ENCODE results near the gene WDR17. TPM values are rescaled to one million over a fixed set of nuclear protein-coding genes. Genes with fewer than 3 reads are reported as not detected.
"Not testable (repeated sequence)": the region's sequence is repeated elsewhere in the genome, so short reads cannot be mapped to it uniquely, and the experiment has no call there.

The WDR17 gene
- polyA plus RNA-seq, 6 donors from 2014 or later, result 0.24 to 1.5 (median 0.41) TPM; not detected in 1

- H3K36me3 Mint-ChIP-seq, result peaks cover 0 to 7% of the 10 kb centered on the region in 2 donors
- H3K4me3 Mint-ChIP-seq, result no peak overlapping the region
- H3K27ac Mint-ChIP-seq, result peak overlapping the region in 1 of 6 donors; percentile 62
- peaks cover 4 to 18% (median 11%) of the 10 kb centered on the region in 7 donors for H3K9me3 Mint-ChIP-seq
- peaks cover 25 to 49% (median 44%) of the 10 kb centered on the region in 3 donors for H3K27me3 Mint-ChIP-seq
- DNase-seq (no peak), ATAC-seq (ENCODE audit: low read depth in 2 of 2) (no peak)
- no peaks in the 10 kb centered on the region for H3K4me1 Mint-ChIP-seq
Measured at GRCh38 chr4:176210101-176210500, 144.5 kb downstream of the WDR17 start.

GRCh38 chr4:176210579-176211296 is 145.1 kb downstream of the WDR17 start:
- peaks cover 0 to 7% of the 10 kb centered on the region in 2 donors for H3K36me3 Mint-ChIP-seq
- no peaks in the 10 kb centered on the region for H3K4me1 Mint-ChIP-seq
- no peak for DNase-seq
- H3K9me3 Mint-ChIP-seq, result peaks cover 4 to 18% (median 11%) of the 10 kb centered on the region in 7 donors
- peak overlapping the region in 1 of 6 donors; percentile 62 for H3K27ac Mint-ChIP-seq
- H3K27me3 Mint-ChIP-seq, result peaks cover 18 to 43% (median 38%) of the 10 kb centered on the region in 3 donors
- no peak for ATAC-seq (ENCODE audit: low read depth in 2 of 2)
- no peak overlapping the region for H3K4me3 Mint-ChIP-seq

- not testable (repeated sequence) for H3K27ac Mint-ChIP-seq
Measured at GRCh38 chr4:176212351-176212750, 146.7 kb downstream of the WDR17 start.

GRCh38 chr4:176217510-176217909 is 151.9 kb downstream of the WDR17 start:
- Mint-ChIP-seq H3K9me3 (peaks cover 2 to 6% (median 3%) of the 10 kb centered on the region in 7 donors), H3K4me1 (no peaks in the 10 kb centered on the region), H3K27me3 (peaks cover 0 to 8% (median 0%) of the 10 kb centered on the region in 3 donors), H3K4me3 (no peak overlapping the region), H3K27ac (no peak overlapping the region), H3K36me3 (peaks cover 0 to 4% of the 10 kb centered on the region in 2 donors)
- DNase-seq, result no peak
- ATAC-seq (ENCODE audit: low read depth in 2 of 2), result no peak

More at GRCh38 chr4:176212351-176212750, 146.7 kb downstream of the WDR17 start:
- not testable (repeated sequence) for H3K36me3 Mint-ChIP-seq; ATAC-seq (ENCODE audit: low read depth in 2 of 2); DNase-seq; H3K4me1 Mint-ChIP-seq
- Mint-ChIP-seq H3K27me3 (peaks cover 23 to 27% (median 23%) of the 10 kb centered on the region in 3 donors), H3K9me3 (peaks cover 4 to 18% (median 11%) of the 10 kb centered on the region in 7 donors), H3K4me3 (peak overlapping the region in 1 of 8 donors; percentile 36)

- H3K27me3 Mint-ChIP-seq, result peaks cover 5 to 13% (median 9%) of the 10 kb centered on the region in 3 donors
- no peak overlapping the region for H3K4me3 Mint-ChIP-seq
- no peaks in the 10 kb centered on the region for H3K36me3 Mint-ChIP-seq
- H3K4me1 Mint-ChIP-seq, result no peaks in the 10 kb centered on the region
- H3K27ac Mint-ChIP-seq, result no peak overlapping the region
- ATAC-seq (ENCODE audit: low read depth in 2 of 2), result no peak
- no peaks in the 10 kb centered on the region for H3K9me3 Mint-ChIP-seq
- DNase-seq, result no peak
Measured at GRCh38 chr4:176222149-176222548, 156.5 kb downstream of the WDR17 start.

DNA sequence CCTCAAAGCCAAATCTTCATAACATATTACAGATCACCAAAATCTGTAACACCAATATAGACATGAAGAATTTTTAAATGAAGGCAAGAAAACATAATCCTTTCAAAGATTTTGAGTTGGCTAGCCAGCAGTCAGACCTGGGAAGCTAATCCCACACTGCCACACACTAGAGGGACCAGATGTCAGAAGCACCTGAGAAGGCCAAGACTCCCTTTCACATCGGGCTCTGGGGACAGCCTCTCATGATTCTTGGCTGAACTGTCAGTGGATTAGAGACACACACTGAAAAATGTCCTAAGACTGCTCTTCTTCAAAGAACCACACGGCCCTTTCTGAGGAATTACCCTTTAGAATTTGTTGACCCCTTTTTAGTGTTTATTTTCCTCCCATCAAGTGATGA is 157.9 kb downstream of the WDR17 start:
- H3K27ac Mint-ChIP-seq, result no peak overlapping the region
- ATAC-seq (ENCODE audit: low read depth in 2 of 2), result no peak
- H3K36me3 Mint-ChIP-seq, result no peaks in the 10 kb centered on the region
- no peaks in the 10 kb centered on the region for H3K4me1 Mint-ChIP-seq
- no peak for DNase-seq
- H3K4me3 Mint-ChIP-seq, result no peak overlapping the region
- peaks cover 9 to 13% (median 11%) of the 10 kb centered on the region in 3 donors for H3K27me3 Mint-ChIP-seq
- no peaks in the 10 kb centered on the region for H3K9me3 Mint-ChIP-seq

DNA sequence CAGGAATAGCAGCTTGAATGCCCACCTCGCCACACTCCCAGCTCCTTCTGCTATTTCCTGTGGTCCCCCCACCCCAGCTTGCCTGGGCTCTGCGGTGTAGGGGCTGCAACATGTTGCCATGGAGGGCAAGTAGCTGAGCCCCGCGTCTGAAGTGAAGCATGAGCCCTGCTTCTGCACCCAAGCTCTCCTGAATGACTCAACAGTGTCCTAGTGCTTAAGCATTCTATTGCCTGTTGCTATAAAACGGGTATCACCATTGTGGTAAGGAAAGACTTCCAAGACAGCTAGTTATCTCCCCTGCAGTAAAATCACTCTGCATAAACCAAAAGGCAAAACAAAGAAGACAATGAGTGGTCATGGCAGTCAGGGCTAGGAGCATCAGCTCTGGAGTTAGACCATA is 161.1 kb downstream of the WDR17 start:
- H3K27ac Mint-ChIP-seq, result peak overlapping the region in 1 of 6 donors; percentile 63
- ATAC-seq (ENCODE audit: low read depth in 2 of 2), result no peak
- no peak overlapping the region for H3K4me3 Mint-ChIP-seq
- H3K9me3 Mint-ChIP-seq, result no peaks in the 10 kb centered on the region
- no peaks in the 10 kb centered on the region for H3K4me1 Mint-ChIP-seq
- no peaks in the 10 kb centered on the region for H3K36me3 Mint-ChIP-seq
- no peak for DNase-seq
- H3K27me3 Mint-ChIP-seq, result peaks cover 14 to 17% (median 17%) of the 10 kb centered on the region in 3 donors

GRCh38 chr4:176229645-176230044 is 164.0 kb downstream of the WDR17 start:
- Mint-ChIP-seq H3K27me3 (peaks cover 26 to 29% (median 28%) of the 10 kb centered on the region in 3 donors), H3K4me1 (no peaks in the 10 kb centered on the region), H3K36me3 (no peaks in the 10 kb centered on the region), H3K9me3 (peaks cover 0 to 5% (median 0%) of the 10 kb centered on the region in 7 donors), H3K27ac (no peak overlapping the region), H3K4me3 (no peak overlapping the region)
- ATAC-seq (ENCODE audit: low read depth in 2 of 2), result no peak
- DNase-seq, result no peak

Other genes with a start within 250 kb of the WDR17 start
- gene SPATA4, start 129.7 kb downstream of the WDR17 start, polyA plus RNA-seq (ENCODE audit: low read depth in 6 of 6), result not detected
- gene ASB5, start 203.4 kb downstream of the WDR17 start, polyA plus RNA-seq (ENCODE audit: low read depth in 6 of 6), result not detected

Measured in naive B cell (primary cell).